NCI-H524 (cell line): ENCODE measurements around the gene KLF16.
"Not testable (repeated sequence)": the region's sequence is repeated elsewhere in the genome, so short reads cannot be mapped to it uniquely, and the experiment has no call there.

Experiments
- DNase-seq, 2 experiments: peaks; one replicate each; lab custom pipeline; 2025; lab: John Stamatoyannopoulos, UW

Gene KLF16

DNA sequence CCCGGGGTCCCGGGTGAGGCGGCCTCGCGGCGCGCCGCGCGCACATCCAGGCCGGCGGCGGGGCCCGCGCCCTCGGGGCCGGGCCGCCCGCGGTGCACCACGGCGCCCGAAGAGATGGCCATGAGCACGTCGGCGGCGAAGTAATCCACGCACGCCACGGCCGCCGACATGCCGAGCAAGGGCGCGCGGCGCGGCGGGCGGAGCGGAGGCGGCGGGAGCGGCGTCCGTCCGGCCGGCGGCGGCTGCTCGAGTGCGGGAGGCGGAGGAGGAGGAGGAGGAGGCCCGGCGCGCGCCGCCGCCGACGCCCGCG lies at the start of gene KLF16:
TSS of gene KLF16 (minus strand) at position 252 of the 310 bp plus-strand sequence. CDS start at position 170, 82 bp downstream.
- no peak for DNase-seq

DNA sequence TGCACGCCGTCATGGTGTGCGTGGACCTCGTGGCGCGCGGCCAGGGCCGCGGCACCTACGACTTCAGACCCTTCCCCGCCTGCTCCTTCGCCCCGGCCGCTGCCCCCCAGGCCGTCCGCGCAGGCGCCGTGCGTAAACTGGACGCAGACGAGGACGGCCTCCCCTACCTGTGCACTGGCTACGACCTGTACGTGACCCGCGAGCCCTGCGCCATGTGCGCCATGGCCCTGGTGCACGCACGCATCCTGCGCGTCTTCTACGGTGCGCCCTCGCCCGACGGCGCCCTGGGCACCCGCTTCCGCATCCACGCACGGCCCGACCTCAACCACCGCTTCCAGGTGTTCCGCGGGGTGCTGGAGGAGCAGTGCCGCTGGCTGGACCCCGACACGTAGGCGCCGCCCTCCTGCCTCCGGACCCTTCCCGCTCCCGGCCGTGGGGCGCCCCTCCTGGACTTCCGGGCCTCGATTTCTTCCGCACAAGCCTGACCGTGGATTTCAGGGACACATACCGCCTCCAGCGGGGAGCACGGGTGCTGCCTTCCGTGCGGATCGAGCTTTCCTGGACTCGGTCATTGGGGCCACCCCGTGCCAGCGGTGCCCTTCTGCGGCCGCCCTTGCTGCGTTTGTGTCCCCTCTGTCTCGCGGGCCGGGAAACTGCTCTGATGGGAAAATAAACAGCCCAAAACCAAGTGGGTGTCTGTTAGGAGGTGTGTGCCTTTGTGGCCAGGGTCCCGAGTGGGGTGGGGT lies 49.6 kb upstream of the KLF16 start:
- no peak for DNase-seq

- no peak for DNase-seq
Observed at GRCh38 chr19:1911995-1912394, 48.6 kb upstream of the KLF16 start.

- no peak for DNase-seq
Observed at GRCh38 chr19:1911098-1911497, 47.7 kb upstream of the KLF16 start.

DNA sequence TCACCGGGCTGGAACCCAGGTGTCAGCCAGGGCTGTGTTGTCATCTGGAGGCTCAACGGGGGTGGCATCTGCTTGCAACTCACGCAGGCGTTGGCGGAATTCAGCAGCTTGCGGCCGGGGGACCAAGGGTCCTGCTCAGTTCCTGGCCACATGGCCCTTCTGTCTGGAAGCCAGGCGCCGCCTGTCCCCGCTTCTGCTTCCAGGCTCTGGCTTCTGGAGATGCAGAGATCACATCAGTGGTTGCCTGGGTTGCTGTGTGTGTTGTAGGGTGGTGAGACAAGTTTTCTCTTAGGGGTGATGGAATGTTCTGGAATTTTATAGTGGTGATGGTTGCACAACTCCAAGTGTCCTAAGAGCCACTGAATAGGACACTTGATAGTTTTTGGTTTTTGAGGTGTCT lies 46.8 kb upstream of the KLF16 start:
- no peak for DNase-seq

DNA sequence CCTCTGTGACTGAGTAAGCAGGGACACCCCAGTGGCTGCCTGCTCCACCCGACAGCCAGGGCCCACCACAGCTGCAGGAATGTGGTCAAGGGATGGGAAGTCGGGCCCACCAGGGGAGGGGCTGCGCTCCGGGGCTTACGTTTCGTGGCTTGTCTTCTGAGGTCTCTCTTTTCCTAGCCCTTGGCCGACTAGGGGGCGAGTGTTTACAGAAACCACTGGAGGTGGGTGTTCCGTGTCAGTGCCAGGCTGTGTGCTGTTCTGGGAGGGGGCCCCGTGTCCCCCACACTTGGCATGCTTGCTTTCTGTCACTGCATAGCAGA lies 46.3 kb upstream of the KLF16 start:
- no peak for DNase-seq

DNA sequence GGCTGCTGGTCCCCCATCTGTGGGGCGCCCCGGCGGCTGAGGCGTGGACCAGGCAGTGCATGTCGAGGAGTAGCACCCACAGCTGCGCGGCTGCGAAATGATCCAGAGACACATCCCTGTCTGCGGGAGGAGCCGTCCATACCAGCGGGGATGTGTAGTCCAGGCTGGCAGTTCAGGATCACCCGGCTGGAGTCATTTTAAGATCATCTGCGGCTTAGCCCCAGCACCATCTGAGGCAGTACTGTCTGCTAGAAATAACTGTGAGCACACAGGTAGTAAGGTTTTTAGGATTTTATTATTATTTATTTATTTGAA lies 44.9 kb upstream of the KLF16 start:
- DNase-seq, result no peak

DNA sequence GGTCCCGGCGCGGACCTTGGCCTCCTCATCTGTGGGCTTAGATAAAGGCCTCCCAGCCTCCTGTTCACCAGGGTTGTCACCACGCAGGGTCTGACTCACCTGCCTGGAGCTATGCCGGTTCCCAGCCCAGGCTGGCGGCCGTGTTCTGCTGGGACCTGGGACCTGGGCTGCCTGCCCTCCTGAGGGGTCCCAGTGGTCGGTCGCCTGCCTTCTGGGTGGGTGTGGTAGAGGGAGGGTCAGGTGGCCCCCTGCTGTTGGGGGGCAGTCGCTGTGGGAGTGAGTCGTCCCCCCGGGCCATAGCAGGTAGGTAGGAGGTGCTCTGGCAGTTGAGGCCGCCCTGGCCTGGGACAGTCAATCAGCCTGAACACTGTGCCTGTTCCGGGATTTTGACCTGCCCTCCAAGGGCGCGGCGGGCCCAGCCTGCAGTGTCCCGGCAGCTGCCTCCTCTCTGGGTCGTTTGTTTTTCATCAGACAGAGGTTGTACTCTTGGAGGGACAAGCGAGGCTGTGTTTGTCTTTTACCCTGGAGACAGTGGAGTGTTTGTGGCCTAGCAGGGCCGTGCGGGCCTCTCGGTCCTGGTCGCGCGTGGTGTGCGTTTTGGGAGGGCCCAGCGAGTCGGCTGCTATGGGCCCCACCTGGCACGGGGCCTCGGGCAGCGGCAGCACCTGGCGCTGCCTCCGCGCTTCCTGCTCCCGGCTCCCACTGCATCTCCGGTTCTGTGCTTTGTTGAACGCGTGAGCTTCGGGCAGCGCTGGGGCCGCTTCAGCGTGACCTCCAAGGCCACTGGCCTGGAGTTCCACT lies 44.4 kb upstream of the KLF16 start:
- DNase-seq, result no peak

GRCh38 chr19:1906985-1907562 lies 43.7 kb upstream of the KLF16 start:
- no peak for DNase-seq

GRCh38 chr19:1905863-1906375 lies 42.5 kb upstream of the KLF16 start:
- no peak for DNase-seq

DNA sequence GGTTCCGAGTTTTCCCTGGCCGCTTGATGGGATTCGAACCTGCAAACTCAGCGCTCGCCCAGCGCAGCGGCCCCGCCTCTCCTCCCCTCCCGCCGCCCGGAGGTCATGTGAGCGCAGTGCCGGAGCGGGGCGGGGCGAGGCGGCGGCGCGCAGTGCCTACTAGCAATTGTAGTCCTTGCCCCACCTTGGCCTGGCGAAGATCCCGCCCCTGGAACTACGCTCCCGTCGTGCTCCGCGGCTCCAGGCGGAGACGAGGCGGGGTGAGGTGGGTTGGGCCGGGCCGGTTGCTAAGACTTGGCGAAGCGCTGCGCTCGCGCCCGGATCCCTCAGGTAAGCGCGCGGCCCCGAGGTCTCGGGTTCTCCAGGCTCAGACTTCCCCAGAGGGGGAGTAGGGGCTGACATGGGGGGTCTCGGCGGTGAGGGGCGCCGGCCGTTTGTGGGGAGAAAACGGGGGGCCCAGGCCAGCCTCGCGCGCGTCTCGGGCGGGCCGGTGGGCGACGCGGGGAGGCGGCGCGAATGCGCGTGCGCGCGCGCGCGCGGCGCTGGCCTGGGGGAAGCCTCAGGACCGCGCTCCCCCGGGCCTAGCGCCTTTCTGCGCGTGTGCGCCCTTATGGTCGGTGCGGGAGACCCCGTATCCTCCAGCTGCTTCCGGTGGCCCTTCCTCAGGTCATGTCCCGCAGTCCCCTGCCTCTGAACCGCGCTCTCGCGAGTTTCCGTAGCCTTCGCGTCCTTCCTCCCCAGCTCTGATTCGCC lies 41.9 kb upstream of the KLF16 start, which contains the start of the genes ADAT3 and SCAMP4:
TSS of gene ADAT3 (plus strand) at position 290 of the 753 bp plus-strand sequence. CDS start 6,649 bp downstream, outside the sequence.
TSS of gene SCAMP4 (plus strand) at position 290 of the 753 bp plus-strand sequence. CDS start 9,621 bp downstream, outside the sequence.
- peak; percentile 97 to 98 for DNase-seq

DNA sequence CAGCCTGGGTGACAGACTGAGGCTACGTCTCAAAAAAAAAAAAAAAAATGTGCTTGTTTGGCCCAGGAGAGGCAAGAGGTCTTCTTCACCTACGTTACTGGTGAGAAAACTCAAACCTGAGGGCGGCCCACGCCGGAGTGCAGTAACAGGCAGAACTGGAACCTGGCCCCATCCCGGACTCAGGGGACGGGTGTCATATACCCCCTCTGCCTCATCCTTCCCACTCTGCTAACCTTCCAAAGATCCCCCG lies 41.4 kb upstream of the KLF16 start:
- DNase-seq, result no peak

- no peak for DNase-seq
Observed at GRCh38 chr19:1902923-1903322, 39.5 kb upstream of the KLF16 start.

- DNase-seq, result no peak
Observed at GRCh38 chr19:1901940-1902404, 38.6 kb upstream of the KLF16 start.

- no peak for DNase-seq
Observed at GRCh38 chr19:1896508-1896907, 33.1 kb upstream of the KLF16 start.

GRCh38 chr19:1893791-1894190 lies 30.4 kb upstream of the KLF16 start:
- DNase-seq, result no peak

- DNase-seq, result no peak
Observed at GRCh38 chr19:1889907-1890306, 26.5 kb upstream of the KLF16 start.

- DNase-seq, result no peak
Observed at GRCh38 chr19:1888385-1888784, 25.0 kb upstream of the KLF16 start.

DNA sequence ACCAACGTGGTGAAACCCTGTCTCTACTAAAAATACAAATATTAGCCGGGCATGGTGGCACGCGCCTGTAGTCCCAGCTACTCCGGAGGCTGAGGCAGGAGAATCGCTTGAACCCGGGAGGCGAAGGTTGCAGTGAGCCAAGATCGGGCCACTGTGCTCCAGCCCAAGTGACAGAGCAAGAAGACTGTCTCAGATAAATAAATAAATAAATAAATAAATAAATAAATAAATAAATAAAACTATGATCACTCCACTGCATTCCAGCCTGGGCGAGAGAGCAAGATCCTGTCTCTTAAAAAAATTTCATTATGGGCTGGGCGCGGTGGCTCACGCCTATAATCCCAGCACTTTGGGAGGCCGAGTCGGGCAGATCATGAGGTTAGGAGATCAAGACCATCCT lies 23.0 kb upstream of the KLF16 start:
- not testable (repeated sequence) for DNase-seq

DNA sequence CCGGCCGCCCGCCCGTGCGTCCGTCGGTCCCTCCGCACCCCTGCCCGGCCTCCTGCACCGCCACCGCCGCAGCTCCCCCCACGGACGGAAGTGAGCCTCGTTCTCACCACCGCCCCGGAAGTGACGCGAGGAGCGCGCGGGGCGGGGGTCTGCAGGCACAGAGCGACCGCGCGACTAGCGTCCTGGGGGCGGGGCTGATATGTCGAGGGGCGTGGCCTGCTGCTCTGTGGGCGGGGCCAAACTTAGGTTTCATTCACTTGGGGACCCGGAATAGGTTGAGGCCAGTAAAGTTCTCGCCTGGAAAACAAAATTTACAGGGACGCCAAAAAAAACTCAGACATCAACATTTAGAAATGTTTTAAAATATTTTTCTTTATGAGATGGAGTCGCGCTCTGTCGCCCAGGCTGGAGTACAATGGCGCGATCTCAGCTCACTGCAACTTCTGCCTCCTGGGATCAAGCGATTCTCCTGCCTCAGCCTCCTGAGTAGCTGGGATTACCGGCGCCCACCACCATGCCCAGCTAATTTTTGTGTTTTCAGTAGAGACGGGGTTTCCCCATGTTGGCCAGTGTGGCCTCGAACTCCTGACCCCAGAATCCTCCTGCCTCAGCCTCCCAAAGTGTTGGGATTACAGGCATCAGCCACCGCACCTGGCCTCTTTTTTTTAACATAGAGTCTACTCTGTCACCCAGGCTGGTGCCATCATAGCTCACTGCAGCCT lies 22.2 kb upstream of the KLF16 start, which contains the start of gene ABHD17A:
TSS of gene ABHD17A (minus strand) at position 99 of the 722 bp plus-strand sequence. CDS start 3,930 bp downstream, outside the sequence.
- DNase-seq, result peak; percentile 73 to 96

DNA sequence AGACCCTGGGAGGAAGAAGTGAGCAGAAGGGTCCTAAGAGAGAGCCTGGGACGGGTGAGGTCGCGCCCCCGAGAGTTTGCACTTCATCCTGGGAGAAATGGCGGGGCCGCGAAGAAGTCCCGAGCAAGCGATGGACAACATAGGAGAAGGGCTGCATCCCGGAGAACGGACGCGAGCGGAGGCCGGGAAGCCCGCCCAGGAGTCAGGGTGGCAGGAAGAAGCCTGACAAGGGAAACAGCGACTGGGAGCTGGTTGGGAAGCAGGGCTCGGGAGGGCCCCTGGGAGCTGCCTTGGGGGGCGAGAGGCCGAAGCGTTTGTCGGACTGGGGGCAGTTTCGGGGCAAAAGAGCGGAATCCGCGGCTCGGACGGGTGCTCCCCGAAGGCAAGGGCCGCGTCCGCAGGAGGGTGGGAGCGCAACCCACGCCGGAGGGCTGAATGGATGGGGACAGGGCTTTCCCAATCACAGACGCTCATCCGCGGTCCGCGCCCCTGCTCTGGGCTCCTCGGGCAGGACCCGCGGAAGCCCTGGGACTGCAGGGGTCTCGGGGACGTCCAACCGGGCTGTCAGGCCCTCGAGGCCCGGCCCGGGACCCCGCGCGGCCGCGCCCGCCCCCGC lies 21.4 kb upstream of the KLF16 start:
- DNase-seq, result no peak
